Adipose tissue (tissue), 3 donors: Measurements from ENCODE around the gene C10orf90. TPM values are rescaled to one million over a fixed set of nuclear protein-coding genes. Genes with fewer than 3 reads are reported as not detected.

Source experiments
- H3K27ac ChIP-seq: one replicate; pipeline ENCODE4 v1.5.1; 2013; ENCODE audit warnings: low read depth, low read length
- WGBS, 3 donors: extraction: QIAGEN DNeasy Blood & Tissue Kit; methylation state at CpG; one replicate each; pipeline ENCODE4 v1.1.7; 2013; 5-methylcytosine and 5-hydroxymethylcytosine counted together
- polyA plus RNA-seq, 3 donors: library from polyadenylated mRNA; stranded (reverse); fragments of 200-250 nt; gene quantifications; one replicate each; pipeline ENCODE4 v1.2.3, GENCODE V29; 2013
- donor health status: healthy with polysubstance abuse.
- donor health status: Bipolar disorder and iron deficiency.
- donor health status: healthy.

C10orf90 gene
- polyA plus RNA-seq, 3 donors: 0.12 to 0.48 TPM; not detected in 1

GRCh38 chr10:126500185-126500584 lies 170.3 kb downstream of the C10orf90 start:
- H3K27ac ChIP-seq: no peak overlapping the region
- WGBS, 3 donors: 75 to 86% (median 81%) methylated on average over 4 of the region's 4 CpGs

DNA sequence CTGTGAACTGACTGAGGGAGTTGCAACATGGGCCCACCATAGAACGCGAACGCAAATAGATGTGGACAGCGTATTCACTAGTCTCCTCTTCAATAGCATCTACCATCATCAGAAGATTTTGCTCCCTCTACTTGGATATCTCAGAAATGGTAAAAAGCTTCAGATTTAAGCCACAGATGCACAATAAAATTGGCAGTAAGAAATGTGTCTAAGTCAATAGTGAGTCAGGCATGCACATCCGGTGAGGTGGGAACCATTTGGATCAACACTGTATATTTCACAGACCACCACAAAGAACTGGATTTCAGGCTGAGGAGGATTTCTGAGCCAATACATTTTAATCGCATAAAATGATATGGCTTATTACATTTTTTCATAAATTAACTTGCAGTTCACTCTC lies 170.7 kb downstream of the C10orf90 start:
- H3K27ac ChIP-seq: no peak overlapping the region
- 95 to 97% (median 95%) methylated on average over 6 of the region's 6 CpGs for WGBS, 3 donors

DNA sequence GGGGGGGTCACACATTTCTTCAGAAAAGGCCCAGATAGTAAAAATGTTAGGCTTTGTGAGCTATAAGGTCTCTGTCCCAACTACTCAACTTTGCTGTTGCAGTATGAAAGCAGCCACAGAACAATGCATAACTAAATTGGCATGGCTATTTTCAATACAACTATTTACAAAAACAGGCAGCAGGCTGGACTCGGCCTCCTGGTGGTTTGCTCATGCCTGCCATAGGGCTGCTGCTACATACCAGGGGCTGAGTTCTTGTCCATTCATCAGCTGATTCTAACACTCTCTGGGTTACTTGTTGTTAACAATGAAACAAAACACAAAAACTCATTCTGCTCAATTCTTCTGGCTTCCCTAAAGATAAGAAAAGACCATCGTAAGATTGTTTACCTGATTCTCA lies 172.8 kb downstream of the C10orf90 start:
- H3K27ac ChIP-seq: no peak overlapping the region
- 85 to 92% (median 86%) methylated on average over 2 of the region's 2 CpGs for WGBS, 3 donors

GRCh38 chr10:126496771-126497545 lies 173.5 kb downstream of the C10orf90 start:
- 85 to 89% (median 88%) methylated on average over 16 of the region's 16 CpGs for WGBS, 3 donors
- no peak overlapping the region for H3K27ac ChIP-seq

- H3K27ac ChIP-seq: no peak overlapping the region
- 51 to 68% (median 66%) methylated on average over 7 of the region's 7 CpGs for WGBS, 3 donors
Observed at GRCh38 chr10:126491476-126491875, 179.0 kb downstream of the C10orf90 start.

- H3K27ac ChIP-seq: no peak overlapping the region
- WGBS, 3 donors: 45 to 86% (median 77%) methylated on average over 1 of the region's 1 CpG
Observed at GRCh38 chr10:126481181-126481580, 189.3 kb downstream of the C10orf90 start.

DNA sequence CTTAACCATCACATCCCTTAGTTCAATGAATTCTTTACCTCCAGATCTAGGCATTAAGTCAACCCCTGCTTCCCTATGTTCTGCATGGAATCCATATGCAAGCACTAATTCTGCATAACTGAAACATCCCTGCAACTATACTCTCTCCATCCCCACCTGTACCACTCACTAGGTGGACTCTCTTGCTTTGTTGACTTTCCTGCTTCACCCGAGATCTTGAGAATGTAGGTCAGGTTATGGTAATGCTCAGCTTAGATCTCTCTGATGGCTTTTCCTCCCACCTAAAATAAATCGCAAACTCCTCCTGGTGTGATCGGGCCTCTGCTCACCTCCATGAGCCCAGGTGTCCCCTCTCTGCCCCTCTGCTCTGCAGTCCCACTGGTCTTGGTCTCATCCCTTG lies 189.8 kb downstream of the C10orf90 start:
- 83 to 96% (median 89%) methylated on average over 3 of the region's 3 CpGs for WGBS, 3 donors
- no peak overlapping the region for H3K27ac ChIP-seq

GRCh38 chr10:126479280-126479895 lies 191.1 kb downstream of the C10orf90 start:
- WGBS, 3 donors: 88 to 90% (median 88%) methylated on average over 7 of the region's 7 CpGs
- H3K27ac ChIP-seq: no peak overlapping the region

- H3K27ac ChIP-seq: no peak overlapping the region
- 46 to 59% (median 56%) methylated on average over 6 of the region's 6 CpGs for WGBS, 3 donors
Observed at GRCh38 chr10:126478546-126478945, 191.9 kb downstream of the C10orf90 start.

DNA sequence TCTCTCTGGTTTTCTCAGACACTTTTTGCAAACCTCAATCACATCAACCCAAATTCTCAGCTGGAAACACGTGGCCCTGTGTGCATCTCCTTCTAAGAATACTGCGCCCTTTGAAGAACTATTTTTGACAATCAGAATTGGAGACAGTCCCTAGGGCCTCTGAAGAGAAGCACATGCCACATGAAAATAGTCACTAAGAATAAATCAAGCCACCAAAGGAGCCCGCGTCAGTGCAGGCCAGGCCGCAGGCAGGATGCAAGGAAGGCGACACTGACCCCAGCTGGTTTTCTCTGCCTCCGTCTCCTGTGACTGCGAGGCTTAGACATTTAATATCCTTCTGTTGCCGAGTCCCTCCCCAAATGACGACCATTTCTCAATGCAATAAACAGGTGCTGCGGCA lies 194.2 kb downstream of the C10orf90 start:
- H3K27ac ChIP-seq: no peak overlapping the region
- 51 to 74% (median 54%) methylated on average over 11 of the region's 11 CpGs for WGBS, 3 donors

DNA sequence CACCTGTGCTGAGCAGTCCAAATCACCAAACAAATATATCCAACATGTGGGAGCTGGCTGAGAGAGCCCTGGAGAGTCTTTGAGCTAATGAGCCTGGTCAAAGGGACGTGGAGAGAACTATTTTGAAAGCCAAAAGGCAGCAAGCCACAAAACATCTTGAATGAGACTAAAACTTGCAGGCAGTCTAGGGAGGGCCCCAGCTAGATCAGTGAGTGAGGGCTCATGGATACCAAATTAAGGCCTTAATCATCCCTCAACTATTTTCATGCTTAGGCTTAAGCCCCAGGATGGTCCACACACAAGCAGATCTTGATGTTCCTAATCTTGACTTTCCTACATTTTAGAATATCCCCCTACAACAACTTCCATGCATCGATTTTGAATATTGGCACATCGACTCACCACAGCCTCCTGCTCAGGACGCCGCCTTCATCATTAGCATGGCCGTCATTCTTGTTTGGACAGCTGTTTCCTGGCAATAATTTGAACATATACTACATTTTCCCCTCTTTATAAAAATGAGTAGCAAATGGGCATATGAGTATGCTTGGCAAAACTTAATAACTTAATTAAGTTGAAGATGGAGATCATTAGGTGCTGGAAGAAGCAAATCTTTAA lies 195.3 kb downstream of the C10orf90 start:
- no peak overlapping the region for H3K27ac ChIP-seq
- WGBS, 3 donors: 81 to 90% (median 82%) methylated on average over 6 of the region's 6 CpGs

DNA sequence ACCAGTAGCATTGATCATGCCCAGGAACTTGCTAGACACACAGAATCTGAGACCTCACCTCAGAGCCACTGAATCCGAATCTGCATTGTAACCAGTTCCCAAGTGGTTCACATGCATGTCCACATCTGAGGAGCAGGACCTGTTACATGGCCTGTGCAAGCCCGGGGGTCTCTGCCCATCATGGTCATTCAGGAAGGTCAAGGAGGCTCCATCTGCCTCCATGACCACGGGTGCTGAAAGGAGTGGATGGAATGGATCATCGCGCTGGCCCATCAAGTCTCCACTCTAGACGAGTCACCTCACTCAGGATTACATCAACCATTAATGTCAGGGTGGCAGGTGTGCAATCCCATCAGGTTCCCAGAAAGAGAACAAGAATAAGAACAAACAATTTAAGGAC lies 196.5 kb downstream of the C10orf90 start:
- no peak overlapping the region for H3K27ac ChIP-seq
- 70 to 94% (median 90%) methylated on average over 6 of the region's 6 CpGs for WGBS, 3 donors

GRCh38 chr10:126470991-126471390 lies 199.5 kb downstream of the C10orf90 start:
- no peak overlapping the region for H3K27ac ChIP-seq
- 48 to 60% (median 60%) methylated on average over 8 of the region's 8 CpGs for WGBS, 3 donors

DNA sequence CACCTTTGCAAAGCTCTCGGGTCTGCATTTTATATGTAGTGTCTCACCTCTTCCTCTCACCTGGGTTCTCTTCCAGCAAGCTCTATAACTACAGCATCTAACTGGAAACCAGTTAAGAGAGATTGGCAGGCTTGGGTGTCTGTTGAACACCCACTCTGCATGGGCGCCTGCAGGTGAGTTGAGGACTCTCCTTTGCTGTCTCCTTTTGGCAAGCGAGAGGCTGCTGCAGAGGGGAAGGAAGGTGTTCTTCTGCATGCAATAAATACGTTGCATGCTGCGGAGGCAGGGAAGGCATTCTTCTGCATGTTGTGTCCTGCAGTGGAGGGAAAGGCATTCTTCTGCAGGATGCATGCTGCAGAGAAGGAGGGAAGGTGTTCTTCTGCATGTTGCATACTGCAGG lies 200.8 kb downstream of the C10orf90 start:
- H3K27ac ChIP-seq: no peak overlapping the region
- WGBS, 3 donors: 78 to 84% (median 80%) methylated on average over 5 of the region's 5 CpGs

GRCh38 chr10:126468876-126469643 lies 201.4 kb downstream of the C10orf90 start:
- 66 to 82% (median 71%) methylated on average over 5 of the region's 5 CpGs for WGBS, 3 donors

GRCh38 chr10:126468467-126468866 lies 202.0 kb downstream of the C10orf90 start:
- 81 to 88% (median 88%) methylated on average over 4 of the region's 4 CpGs for WGBS, 3 donors
- H3K27ac ChIP-seq: no peak overlapping the region

More at GRCh38 chr10:126468876-126469643, 201.4 kb downstream of the C10orf90 start:
- H3K27ac ChIP-seq: no peak overlapping the region

DNA sequence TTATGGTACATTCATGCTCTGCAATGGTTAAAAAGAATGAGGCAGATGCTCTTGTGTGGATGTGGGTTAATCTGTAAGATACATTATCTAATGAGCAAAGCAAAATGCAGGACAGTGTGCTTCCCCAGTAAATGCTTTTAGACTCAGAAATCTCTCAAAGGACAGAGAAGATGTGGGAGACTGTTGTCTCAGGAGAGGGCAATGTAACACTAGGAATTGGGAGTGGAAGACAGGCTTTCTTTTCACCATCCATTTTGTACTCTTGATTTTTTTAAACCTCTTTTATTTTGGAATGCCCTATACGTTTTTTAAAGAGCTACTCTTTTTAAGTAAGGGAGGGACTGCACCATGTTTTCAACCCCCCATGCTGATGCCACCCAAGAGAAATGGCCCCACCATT lies 204.7 kb downstream of the C10orf90 start:
- 38 to 41% (median 38%) methylated on average over 1 of the region's 1 CpG for WGBS, 3 donors
- H3K27ac ChIP-seq: no peak overlapping the region

- 42 to 68% (median 44%) methylated on average over 11 of the region's 11 CpGs for WGBS, 3 donors
- no peak overlapping the region for H3K27ac ChIP-seq
Observed at GRCh38 chr10:126463286-126463685, 207.2 kb downstream of the C10orf90 start.
